SK-N-SH (cell line): ENCODE measurements around the gene STAB1. TPM values are rescaled to one million over a fixed set of nuclear protein-coding genes. Genes with fewer than 3 reads are reported as not detected.

Experiments used
- CTCF ChIA-PET: fragments of 300-600, 350-600 bp; formaldehyde crosslinking; extraction: SDS; loops from one replicate; lab custom pipeline; 2021; lab: Yijun Ruan, JAX
- POLR2A ChIA-PET: fragments of 350-600 bp; sonication (Branson Sonifier 250); formaldehyde crosslinking; extraction: SDS; loops from one replicate; lab custom pipeline; 2020; ENCODE audit warnings: antibody characterized with exemption, inconsistent platforms; lab: Yijun Ruan, JAX
- DNase-seq: peaks from one replicate; pipeline ENCODE4 v3.0.0; 2012
- H2AFZ ChIP-seq: fragments of 200-600 bp; sonication (generic); 2 replicates; pipeline ENCODE4 v1.8.1; 2016; ENCODE audit warnings: antibody characterized with exemption, mild to moderate bottlenecking, low read depth
- H3F3A ChIP-seq: fragments of 200-600 bp; sonication (generic); replicated peaks from 2 replicates; pipeline ENCODE3; 2016; ENCODE audit warnings: antibody characterized with exemption, mild to moderate bottlenecking; ENCODE audit not compliant: insufficient read depth
- H3K27ac ChIP-seq, 2 experiments: fragments of 200-500 bp in 1 of 2; fragments of 200-600 bp in 1 of 2; sonication (Bioruptor generic) in 1 of 2; sonication (generic), shearing (Covaris generic) in 1 of 2; 2 replicates each; pipeline versions ENCODE4 v1.5.1 to v1.6.1; 2014 to 2016; ENCODE audit warnings: low read depth in 2 of 2, inconsistent platforms in 1 of 2, low read length in 1 of 2, mild to moderate bottlenecking in 1 of 2, mixed read lengths in 1 of 2
- H3K27me3 ChIP-seq: fragments of 200-600 bp; sonication (generic), shearing (Covaris generic); 2 replicates; pipeline ENCODE4 v1.6.1; 2016; ENCODE audit warnings: mixed run types; ENCODE audit not compliant: insufficient read depth
- H3K36me3 ChIP-seq, 2 experiments: fragments of 200-500 bp in 1 of 2; fragments of 200-600 bp in 1 of 2; sonication (Bioruptor generic) in 1 of 2; sonication (generic) in 1 of 2; replicated peaks in 1 of 2; 2 replicates each; pipeline versions ENCODE3 to v1.5.1; 2014 to 2016; ENCODE audit warnings: low read length in 1 of 2, mild to moderate bottlenecking in 1 of 2; ENCODE audit not compliant: insufficient read depth in 2 of 2, control insufficient read depth in 1 of 2
- H3K4me1 ChIP-seq, 2 experiments: fragments of 200-500 bp in 1 of 2; fragments of 200-600 bp in 1 of 2; sonication (Bioruptor generic) in 1 of 2; sonication (generic), shearing (Covaris generic) in 1 of 2; 2 replicates each; pipeline versions ENCODE4 v1.5.1 to v1.6.1; 2014 to 2016; ENCODE audit warnings: low read depth in 1 of 2, low read length in 1 of 2, mixed run types in 1 of 2; ENCODE audit not compliant: insufficient read depth in 2 of 2, control insufficient read depth in 1 of 2
- H3K4me2 ChIP-seq: fragments of 200-600 bp; sonication (generic), shearing (Covaris generic); 2 replicates; pipeline ENCODE4 v1.6.1; 2017; ENCODE audit warnings: mixed run types
- H3K4me3 ChIP-seq, 2 experiments: fragments of 200-500 bp in 1 of 2; fragments of 200-600 bp in 1 of 2; sonication (Bioruptor generic) in 1 of 2; sonication (generic), shearing (Covaris generic) in 1 of 2; 2 replicates each; pipeline versions ENCODE4 v1.5.1 to v1.8.1; 2014 to 2016; ENCODE audit warnings: low read depth in 2 of 2, inconsistent platforms in 1 of 2, low read length in 1 of 2, mild to moderate bottlenecking in 1 of 2, mixed read lengths in 1 of 2, moderate library complexity in 1 of 2
- H3K79me2 ChIP-seq: fragments of 200-600 bp; sonication (generic); 2 replicates; pipeline ENCODE4 v1.8.1; 2017; ENCODE audit warnings: mild to moderate bottlenecking; ENCODE audit not compliant: insufficient read depth
- H3K9ac ChIP-seq: fragments of 200-600 bp; sonication (generic); 2 replicates; pipeline ENCODE4 v1.6.1; 2017; ENCODE audit warnings: mixed run types
- H3K9me2 ChIP-seq: fragments of 200-600 bp; sonication (generic); 2 replicates; pipeline ENCODE4 v1.6.1; 2017; ENCODE audit warnings: mixed run types
- H3K9me3 ChIP-seq: fragments of 200-600 bp; sonication (generic); 2 replicates; pipeline ENCODE4 v1.6.1; 2017; ENCODE audit warnings: mixed run types, mild to moderate bottlenecking, moderate library complexity
- H4K20me1 ChIP-seq: fragments of 200-600 bp; sonication (generic); 2 replicates; pipeline ENCODE4 v1.6.1; 2017; ENCODE audit warnings: mild to moderate bottlenecking, mixed run types; ENCODE audit not compliant: insufficient read depth
- ELF1 ChIP-seq: IDR thresholded peaks from 2 replicates; pipeline ENCODE4 v1.4.0; 2012
- EZH2phosphoT487 ChIP-seq: fragments of 200-600 bp; sonication (generic); IDR thresholded peaks from 2 replicates; pipeline ENCODE4 v1.6.1; 2017; ENCODE audit warnings: low read depth, mixed run types, mild to moderate bottlenecking, antibody characterized with exemption, moderate library complexity, borderline replicate concordance
- GATA2 ChIP-seq: sonication (generic); formaldehyde crosslinking; IDR thresholded peaks from 2 replicates; pipeline ENCODE4 v1.5.0; 2020; ENCODE audit warnings: mild to moderate bottlenecking, missing genetic modification reagents
- IRF3 ChIP-seq: fragments of 150-350 bp; IDR thresholded peaks from 2 replicates; pipeline ENCODE4 v1.6.1; 2016; ENCODE audit warnings: mild to moderate bottlenecking, low read depth, low read length
- MAX ChIP-seq: IDR thresholded peaks from 2 replicates; pipeline ENCODE4 v1.4.0; 2012; ENCODE audit warnings: low read depth
- MXI1 ChIP-seq: IDR thresholded peaks from 2 replicates; pipeline ENCODE4 v1.6.1; 2012; ENCODE audit warnings: mild to moderate bottlenecking, low read depth, low read length, improper control_type of control experiment
- NFIC ChIP-seq: IDR thresholded peaks from 2 replicates; pipeline ENCODE4 v1.4.0; 2012; ENCODE audit warnings: borderline replicate concordance
- NRF1 ChIP-seq: IDR thresholded peaks from 2 replicates; pipeline ENCODE4 v1.6.1; 2012; ENCODE audit warnings: low read depth, mild to moderate bottlenecking, low read length
- POLR2AphosphoS5 ChIP-seq: IDR thresholded peaks from 2 replicates; pipeline ENCODE4 v1.6.1; 2012; ENCODE audit warnings: low read depth, low read length
- RCOR1 ChIP-seq: fragments of 150-350 bp; IDR thresholded peaks from 2 replicates; pipeline ENCODE4 v1.6.1; 2017; ENCODE audit warnings: antibody characterized with exemption, low read length
- REST ChIP-seq: IDR thresholded peaks from 2 replicates; pipeline ENCODE4 v1.6.1; 2012; ENCODE audit warnings: mild to moderate bottlenecking, low read depth, low read length, moderate library complexity
- TCF12 ChIP-seq: IDR thresholded peaks from 2 replicates; pipeline ENCODE4 v1.4.0; 2012
- YY1 ChIP-seq: IDR thresholded peaks from 2 replicates; pipeline ENCODE4 v1.4.0; 2012; ENCODE audit warnings: low read depth, mild to moderate bottlenecking
- ZBTB33 ChIP-seq: IDR thresholded peaks from 2 replicates; pipeline ENCODE4 v1.4.0; 2012; ENCODE audit warnings: low read depth, borderline replicate concordance
- WGBS: methylation state at CpG from one replicate; pipeline ENCODE4 v1.1.6; 2017; ENCODE audit warnings: low lambda C conversion rate; 5-methylcytosine and 5-hydroxymethylcytosine counted together
- polyA plus RNA-seq, 3 experiments: library from polyadenylated mRNA; depleted of rRNA; stranded (reverse); fragments of >200 nt; gene quantifications; 2 replicates each; pipeline ENCODE4 v1.2.3, GENCODE V29; 2012

Gene STAB1
- polyA plus RNA-seq, 1 of the 3 experiments (the other 2 are of a cell fraction), result 0.05 TPM

GRCh38 chr3:52561028-52561747 is 66.0 kb downstream of the STAB1 start:
- no peak for DNase-seq
- no peaks in the 10 kb centered on the region for H3K9me2 ChIP-seq
- no peaks in the 10 kb centered on the region for H3K27me3 ChIP-seq
- H3K9me3 ChIP-seq, result no peaks in the 10 kb centered on the region
- POLR2A ChIA-PET, result no interaction called here
- H3K4me2 ChIP-seq, result no peak overlapping the region
- H3K36me3 ChIP-seq, result peaks cover 67 to 73% of the 10 kb centered on the region in 2 experiments
- CTCF ChIA-PET, result interaction anchor here (1.1 to 1.2 kb wide), 2 partner anchors 15 to 114 kb away, joined by 3 to 4 read pairs; no protein-coding TSS in a partner anchor
- H4K20me1 ChIP-seq, result no peaks in the 10 kb centered on the region
- peaks cover 0 to 8% of the 10 kb centered on the region in 2 experiments; a peak in 2 of 4 replicates for H3K4me1 ChIP-seq
- no peak overlapping the region for H3K4me3 ChIP-seq
- H3K27ac ChIP-seq, result no peak overlapping the region; a peak in 1 of 4 replicates
- peaks cover 7% of the 10 kb centered on the region for H3F3A ChIP-seq
- no peak overlapping the region for H2AFZ ChIP-seq
- TF ChIP-seq YY1 (no peak), IRF3 (no peak), TCF12 (no peak), EZH2phosphoT487 (no peak), POLR2AphosphoS5 (no peak), MAX (no peak), NRF1 (no peak), NFIC (no peak), ZBTB33 (no peak), RCOR1 (no peak), GATA2 (CRISPR knock-in tag) (no peak)
- peaks cover 5% of the 10 kb centered on the region; the same call in 1 of the 2 replicates for H3K79me2 ChIP-seq
- H3K9ac ChIP-seq, result no peak overlapping the region
- 74% methylated on average over 4 of the region's 4 CpGs for WGBS

GRCh38 chr3:52563984-52564383 is 68.8 kb downstream of the STAB1 start:
- H4K20me1 ChIP-seq, result no peaks in the 10 kb centered on the region
- no peak overlapping the region for H3K9ac ChIP-seq
- H3K4me3 ChIP-seq, result no peak overlapping the region
- DNase-seq, result no peak
- H3K4me1 ChIP-seq, result 0 out of 4 replicates have a peak, but pooled peaks cover 0 to 8% of the 10 kb centered on the region in 2 experiments
- no peak overlapping the region for H2AFZ ChIP-seq
- 100% methylated on average over 2 of the region's 2 CpGs for WGBS
- POLR2A ChIA-PET, result no interaction called here
- CTCF ChIA-PET, result no interaction called here
- H3K9me3 ChIP-seq, result no peaks in the 10 kb centered on the region
- no peaks in the 10 kb centered on the region for H3K9me2 ChIP-seq
- TF ChIP-seq ELF1 (no peak), MXI1 (no peak), REST (no peak), TCF12 (no peak), RCOR1 (no peak)
- TF ChIP-seq, all 33 proteins: peak for 0
- no peak overlapping the region for H3K4me2 ChIP-seq
- peaks cover 10% of the 10 kb centered on the region; the same call in 1 of the 2 replicates for H3K79me2 ChIP-seq
- H3K27ac ChIP-seq, result no peak overlapping the region
- no peaks in the 10 kb centered on the region for H3K27me3 ChIP-seq
- peaks cover 40 to 70% of the 10 kb centered on the region in 2 experiments for H3K36me3 ChIP-seq
- H3F3A ChIP-seq, result peaks cover 7% of the 10 kb centered on the region
